ENCODE data around the gene TNRC6C. TPM values are rescaled to one million over a fixed set of nuclear protein-coding genes. Genes with fewer than 3 reads are reported as not detected.

The TNRC6C gene
- total RNA-seq, 1 donor from 2014 or later: 16.0 TPM

- peaks cover 2% of the 10 kb centered on the region for H3K9me3 Mint-ChIP-seq
- no peaks in the 10 kb centered on the region for H3K36me3 Mint-ChIP-seq (ENCODE audit: low read depth)
- DNase-seq: no peak
- no peak overlapping the region for H3K4me3 Mint-ChIP-seq
- H3K4me1 Mint-ChIP-seq: peaks cover under 1% of the 10 kb centered on the region
- intact Hi-C loops (cut with micrococcal nuclease): no loop called here
- no peak overlapping the region for H3K27ac Mint-ChIP-seq
- H3K27me3 Mint-ChIP-seq: peaks cover 30% of the 10 kb centered on the region
Observed at GRCh38 chr17:77942112-77942988, 16.2 kb upstream of the TNRC6C start.

GRCh38 chr17:77943971-77944370 is 14.5 kb upstream of the TNRC6C start:
- no peak overlapping the region for H3K4me3 Mint-ChIP-seq
- intact Hi-C loops (cut with micrococcal nuclease): no loop called here
- peaks cover 2% of the 10 kb centered on the region for H3K4me1 Mint-ChIP-seq
- no peaks in the 10 kb centered on the region for H3K36me3 Mint-ChIP-seq (ENCODE audit: low read depth)
- H3K27me3 Mint-ChIP-seq: peaks cover 35% of the 10 kb centered on the region
- peaks cover 7% of the 10 kb centered on the region for H3K9me3 Mint-ChIP-seq
- no peak overlapping the region for H3K27ac Mint-ChIP-seq
- DNase-seq: no peak

- Mint-ChIP-seq H3K4me3 (no peak overlapping the region), H3K27me3 (peaks cover 39% of the 10 kb centered on the region), H3K9me3 (peaks cover 8% of the 10 kb centered on the region), H3K4me1 (peaks cover 2% of the 10 kb centered on the region), H3K27ac (no peak overlapping the region), H3K36me3 (ENCODE audit: low read depth) (no peaks in the 10 kb centered on the region)
- intact Hi-C loops (cut with micrococcal nuclease): no loop called here
- DNase-seq: no peak
Observed at GRCh38 chr17:77944390-77945222, 13.9 kb upstream of the TNRC6C start.

GRCh38 chr17:77946900-77947645 is 11.4 kb upstream of the TNRC6C start:
- H3K9me3 Mint-ChIP-seq: peaks cover 8% of the 10 kb centered on the region
- no peak overlapping the region for H3K27ac Mint-ChIP-seq
- peaks cover 3% of the 10 kb centered on the region for H3K4me1 Mint-ChIP-seq
- intact Hi-C loops (cut with micrococcal nuclease): no loop called here
- H3K27me3 Mint-ChIP-seq: peaks cover 43% of the 10 kb centered on the region
- no peak for DNase-seq
- H3K4me3 Mint-ChIP-seq: no peak overlapping the region
- H3K36me3 Mint-ChIP-seq (ENCODE audit: low read depth): no peaks in the 10 kb centered on the region

GRCh38 chr17:77948690-77949114 is 9.8 kb upstream of the TNRC6C start:
- intact Hi-C loops (cut with micrococcal nuclease): no loop called here
- Mint-ChIP-seq H3K4me1 (peaks cover 7% of the 10 kb centered on the region), H3K9me3 (peaks cover 8% of the 10 kb centered on the region), H3K36me3 (ENCODE audit: low read depth) (no peaks in the 10 kb centered on the region), H3K27ac (no peak overlapping the region), H3K27me3 (peaks cover 55% of the 10 kb centered on the region), H3K4me3 (no peak overlapping the region)
- no peak for DNase-seq

GRCh38 chr17:77951123-77951522 is 7.4 kb upstream of the TNRC6C start:
- Mint-ChIP-seq H3K36me3 (ENCODE audit: low read depth) (no peaks in the 10 kb centered on the region), H3K9me3 (peaks cover 8% of the 10 kb centered on the region), H3K4me3 (no peak overlapping the region), H3K4me1 (peaks cover 7% of the 10 kb centered on the region), H3K27me3 (peaks cover 66% of the 10 kb centered on the region), H3K27ac (no peak overlapping the region)
- intact Hi-C loops (cut with micrococcal nuclease): no loop called here
- DNase-seq: no peak

- H3K27ac Mint-ChIP-seq: no peak overlapping the region
- intact Hi-C loops (cut with micrococcal nuclease): no loop called here
- H3K4me1 Mint-ChIP-seq: peaks cover 14% of the 10 kb centered on the region
- H3K4me3 Mint-ChIP-seq: no peak overlapping the region
- H3K9me3 Mint-ChIP-seq: peaks cover 8% of the 10 kb centered on the region
- DNase-seq: no peak
- H3K36me3 Mint-ChIP-seq (ENCODE audit: low read depth): no peaks in the 10 kb centered on the region
- peaks cover 73% of the 10 kb centered on the region for H3K27me3 Mint-ChIP-seq
Observed at GRCh38 chr17:77952368-77952767, 6.1 kb upstream of the TNRC6C start.

GRCh38 chr17:77957235-77957856 is 1.2 kb upstream of the TNRC6C start:
- Mint-ChIP-seq H3K4me3 (peak overlapping the region; percentile 89), H3K27me3 (peaks cover 54% of the 10 kb centered on the region), H3K27ac (peak overlapping the region; percentile 86), H3K9me3 (peaks cover 3% of the 10 kb centered on the region), H3K36me3 (ENCODE audit: low read depth) (peaks cover 8% of the 10 kb centered on the region), H3K4me1 (peaks cover 35% of the 10 kb centered on the region)
- no peak for DNase-seq
- intact Hi-C loops (cut with micrococcal nuclease): loop anchor here (5.0 kb wide), 2 partner anchors 55 to 1575 kb away; partner anchors contain the start of gene SPHK1

- intact Hi-C loops (cut with micrococcal nuclease): loop anchor here (2.0 to 5.0 kb wide), 6 partner anchors 54 to 1576 kb away; partner anchors contain the start of genes SPHK1 and TMC8
- Mint-ChIP-seq H3K4me3 (peak overlapping the region; percentile 89), H3K4me1 (peaks cover 44% of the 10 kb centered on the region), H3K36me3 (ENCODE audit: low read depth) (peaks cover 10% of the 10 kb centered on the region), H3K27me3 (peaks cover 43% of the 10 kb centered on the region), H3K9me3 (peaks cover 3% of the 10 kb centered on the region), H3K27ac (no peak overlapping the region)
- no peak for DNase-seq
Observed at GRCh38 chr17:77958716-77959125, 218 bp downstream of the TNRC6C start.

GRCh38 chr17:77959126-77959925 is 823 bp downstream of the TNRC6C start:
- Mint-ChIP-seq H3K27ac (peak overlapping the region; percentile 70), H3K9me3 (peaks cover 3% of the 10 kb centered on the region), H3K4me1 (peaks cover 46% of the 10 kb centered on the region), H3K4me3 (peak overlapping the region; percentile 91), H3K27me3 (peaks cover 40% of the 10 kb centered on the region), H3K36me3 (ENCODE audit: low read depth) (peaks cover 12% of the 10 kb centered on the region)
- peak; percentile 78 for DNase-seq
- intact Hi-C loops (cut with micrococcal nuclease): loop anchor here (2.0 to 5.0 kb wide), 6 partner anchors 53 to 1577 kb away; partner anchors contain the start of genes SPHK1 and TMC8

- Mint-ChIP-seq H3K9me3 (peaks cover 3% of the 10 kb centered on the region), H3K27me3 (peaks cover 34% of the 10 kb centered on the region), H3K4me1 (peaks cover 46% of the 10 kb centered on the region), H3K27ac (peak overlapping the region; percentile 70), H3K4me3 (peak overlapping the region; percentile 91), H3K36me3 (ENCODE audit: low read depth) (peaks cover 12% of the 10 kb centered on the region)
- peak; percentile 76 for DNase-seq
- intact Hi-C loops (cut with micrococcal nuclease): loop anchor here (2.0 to 5.0 kb wide), 6 partner anchors 52 to 1578 kb away; partner anchors contain the start of genes SPHK1 and TMC8
Observed at GRCh38 chr17:77959926-77960521, 1.5 kb downstream of the TNRC6C start.

- Mint-ChIP-seq H3K27ac (no peak overlapping the region), H3K4me3 (no peak overlapping the region), H3K27me3 (peaks cover 18% of the 10 kb centered on the region), H3K9me3 (peaks cover under 1% of the 10 kb centered on the region), H3K36me3 (ENCODE audit: low read depth) (peaks cover 12% of the 10 kb centered on the region), H3K4me1 (peaks cover 43% of the 10 kb centered on the region)
- intact Hi-C loops (cut with micrococcal nuclease): no loop called here
- no peak for DNase-seq
Observed at GRCh38 chr17:77961741-77962140, 3.2 kb downstream of the TNRC6C start.
